ENCODE data around the gene MYMK.

The MYMK gene

GRCh38 chr9:133513214-133514100 lies 11.3 kb downstream of the MYMK start:
- peak; percentile 31 for ATAC-seq
- TF ChIP-seq PATZ1 (CRISPR knock-in tag; IDR thresholded peaks at IDR 0.05; ENCODE audit: borderline replicate concordance) (no peak), TSHZ2 (CRISPR knock-in tag; IDR thresholded peaks at IDR 0.05) (0 out of 2 replicates have a peak, but pooled peaks have one; percentile 17), PPARA (CRISPR knock-in tag; IDR thresholded peaks at IDR 0.05; ENCODE audit: borderline replicate concordance) (no peak), OSR1 (CRISPR knock-in tag; IDR thresholded peaks at IDR 0.05) (no peak), ZNF70 (CRISPR knock-in tag; IDR thresholded peaks at IDR 0.05) (no peak)

GRCh38 chr9:133512253-133513213 lies 12.2 kb downstream of the MYMK start:
- no peak for ATAC-seq
- TF ChIP-seq ZFP3 (CRISPR knock-in tag; IDR thresholded peaks at IDR 0.05): no peak
- no peak for TF ChIP-seq SNAI2 (CRISPR knock-in tag; IDR thresholded peaks at IDR 0.05)
- TF ChIP-seq PATZ1 (CRISPR knock-in tag; IDR thresholded peaks at IDR 0.05; ENCODE audit: borderline replicate concordance): no peak
- no peak for TF ChIP-seq ZFP30 (CRISPR knock-in tag; IDR thresholded peaks at IDR 0.05)
- TF ChIP-seq CSDC2 (CRISPR knock-in tag; IDR thresholded peaks at IDR 0.05): no peak
- no peak for TF ChIP-seq ZNF565 (CRISPR knock-in tag; conservative IDR thresholded peaks at IDR 0.05; ENCODE audit: low read depth)
- no peak for TF ChIP-seq ESRRG (CRISPR knock-in tag; IDR thresholded peaks at IDR 0.05)
- TF ChIP-seq PPARA (CRISPR knock-in tag; IDR thresholded peaks at IDR 0.05; ENCODE audit: borderline replicate concordance): no peak
- no peak for TF ChIP-seq TCF4 (CRISPR knock-in tag; IDR thresholded peaks at IDR 0.05; ENCODE audit: borderline replicate concordance)
- TF ChIP-seq TSHZ2 (CRISPR knock-in tag; IDR thresholded peaks at IDR 0.05): no peak
- TF ChIP-seq POU6F1 (CRISPR knock-in tag; IDR thresholded peaks at IDR 0.05; ENCODE audit: borderline replicate concordance, low read depth): no peak
- no peak for TF ChIP-seq GLIS3 (CRISPR knock-in tag; IDR thresholded peaks at IDR 0.05)

GRCh38 chr9:133511607-133512006 lies 13.2 kb downstream of the MYMK start:
- ATAC-seq: no peak
- TF ChIP-seq SNAI2 (CRISPR knock-in tag; IDR thresholded peaks at IDR 0.05) (no peak), CREB5 (CRISPR knock-in tag; IDR thresholded peaks at IDR 0.05; ENCODE audit: low read depth) (no peak), TSHZ2 (CRISPR knock-in tag; IDR thresholded peaks at IDR 0.05) (no peak), OSR1 (CRISPR knock-in tag; IDR thresholded peaks at IDR 0.05) (no peak), ZC3H10 (CRISPR knock-in tag; IDR thresholded peaks at IDR 0.05) (no peak)

Measured in SK-N-SH treated with all-trans-retinoic acid at 6 μM for 48 hours (cell line).